Ureter (tissue), 1 donor: ENCODE data around the gene ZFR2. TPM values are rescaled to one million over a fixed set of nuclear protein-coding genes. Genes with fewer than 3 reads are reported as not detected.

Experiments used
- DNase-seq: peaks from one replicate; pipeline ENCODE4 v3.0.0-alpha.2; 2020; ENCODE audit warnings: low spot score
- total RNA-seq: library from RNA; stranded (reverse); gene quantifications from one replicate; pipeline ENCODE4 v1.2.4, GENCODE V29; 2023
- donor health status: DM: yes; HTN: yes; CAD: no.

Gene ZFR2
- total RNA-seq, 1 donor from 2014 or later: 0.91 TPM

- DNase-seq: no peak
Observed at GRCh38 chr19:3790941-3791340, 77.9 kb downstream of the ZFR2 start.

GRCh38 chr19:3790209-3790734 lies 78.6 kb downstream of the ZFR2 start:
- DNase-seq: no peak

- DNase-seq: no peak
Observed at GRCh38 chr19:3788996-3789778, 79.7 kb downstream of the ZFR2 start.

- no peak for DNase-seq
Observed at GRCh38 chr19:3785938-3786824, 82.7 kb downstream of the ZFR2 start, which contains the start of gene MATK. Gene MATK (minus strand): TSS chr19:3786381. CDS start chr19:3785135, 1,246 bp downstream.

GRCh38 chr19:3785451-3785937 lies 83.3 kb downstream of the ZFR2 start:
- no peak for DNase-seq

GRCh38 chr19:3784607-3785450 lies 84.0 kb downstream of the ZFR2 start:
- no peak for DNase-seq

- no peak for DNase-seq
Observed at GRCh38 chr19:3783660-3784584, 84.9 kb downstream of the ZFR2 start.

GRCh38 chr19:3782903-3783302 lies 85.9 kb downstream of the ZFR2 start:
- no peak for DNase-seq

GRCh38 chr19:3782330-3782729 lies 86.5 kb downstream of the ZFR2 start:
- DNase-seq: no peak

- DNase-seq: no peak
Observed at GRCh38 chr19:3781603-3782002, 87.2 kb downstream of the ZFR2 start.

GRCh38 chr19:3780786-3781304 lies 88.0 kb downstream of the ZFR2 start:
- no peak for DNase-seq

GRCh38 chr19:3778899-3779723 lies 89.7 kb downstream of the ZFR2 start:
- DNase-seq: no peak

- no peak for DNase-seq
Observed at GRCh38 chr19:3778104-3778867, 90.6 kb downstream of the ZFR2 start.

GRCh38 chr19:3776479-3777040 lies 92.3 kb downstream of the ZFR2 start:
- no peak for DNase-seq

GRCh38 chr19:3775831-3776230 lies 93.0 kb downstream of the ZFR2 start:
- DNase-seq: no peak

- DNase-seq: no peak
Observed at GRCh38 chr19:3775374-3775711, 93.5 kb downstream of the ZFR2 start.

GRCh38 chr19:3774621-3775373 lies 94.0 kb downstream of the ZFR2 start:
- no peak for DNase-seq
